Liver (tissue), 9 donors: Measurements from ENCODE around the gene CALM3. TPM values are rescaled to one million over a fixed set of nuclear protein-coding genes. Genes with fewer than 3 reads are reported as not detected.

Experiments used
- DNase-seq: peaks from one replicate; pipeline ENCODE4 v3.0.0-alpha.2; 2017; ENCODE audit warnings: low spot score
- H3K27ac ChIP-seq, 2 donors: one replicate each; pipeline ENCODE4 v1.7.0; 2013; ENCODE audit warnings: inconsistent platforms in 2 of 2, low read length in 2 of 2, control low read depth in 1 of 2, low read depth in 1 of 2, mild to moderate bottlenecking in 1 of 2
- H3K27me3 ChIP-seq, 4 donors: one replicate each; pipeline versions ENCODE4 v1.6.1 to v1.7.0; 2013; ENCODE audit warnings: low read length in 3 of 4, inconsistent platforms in 1 of 4, mild to moderate bottlenecking in 1 of 4, moderate library complexity in 1 of 4; ENCODE audit not compliant: control insufficient read depth in 4 of 4, insufficient read depth in 4 of 4
- H3K36me3 ChIP-seq, 4 donors: one replicate each; pipeline versions ENCODE4 v1.6.1 to v1.7.0; 2013; ENCODE audit warnings: low read length in 3 of 4, mild to moderate bottlenecking in 3 of 4, low read depth in 1 of 4, moderate library complexity in 1 of 4; ENCODE audit not compliant: control insufficient read depth in 4 of 4, insufficient read depth in 3 of 4
- H3K4me1 ChIP-seq, 4 donors: one replicate each; pipeline versions ENCODE4 v1.6.1 to v1.7.0; 2013; ENCODE audit warnings: low read length in 3 of 4, mild to moderate bottlenecking in 3 of 4, moderate library complexity in 1 of 4; ENCODE audit not compliant: control insufficient read depth in 4 of 4, insufficient read depth in 4 of 4
- H3K4me3 ChIP-seq, 3 donors: one replicate each; pipeline versions ENCODE4 v1.6.1 to v1.7.0; 2013; ENCODE audit warnings: low read length in 3 of 3, control low read depth in 1 of 3, low read depth in 1 of 3, mild to moderate bottlenecking in 1 of 3
- H3K9ac ChIP-seq, 2 donors: one replicate each; pipeline ENCODE4 v1.7.0; 2013; ENCODE audit warnings: low read length in 2 of 2, mild to moderate bottlenecking in 2 of 2, moderate library complexity in 2 of 2, control low read depth in 1 of 2, low read depth in 1 of 2
- H3K9me3 ChIP-seq, 4 donors: one replicate each; pipeline versions ENCODE4 v1.6.1 to v1.7.0; 2013; ENCODE audit warnings: low read length in 3 of 4; ENCODE audit not compliant: control insufficient read depth in 4 of 4
- CTCF ChIP-seq: fragments of 150-350 bp; IDR thresholded peaks from 2 replicates; pipeline ENCODE4 v1.5.1; 2017; ENCODE audit warnings: improper control_type of control experiment, low read depth, low read length; ENCODE audit not compliant: missing input control
- EGR1 ChIP-seq, 2 donors: IDR thresholded peaks; 2 replicates each; pipeline ENCODE4 v1.6.1; 2016 to 2018; ENCODE audit warnings: antibody characterized with exemption in 2 of 2, low read depth in 2 of 2
- FOXA1 ChIP-seq: IDR thresholded peaks from 2 replicates; pipeline ENCODE4 v1.6.1; 2016; ENCODE audit warnings: antibody characterized with exemption
- FOXA2 ChIP-seq: IDR thresholded peaks from 2 replicates; pipeline ENCODE4 v1.6.1; 2016; ENCODE audit warnings: antibody characterized with exemption
- GABPA ChIP-seq, 2 donors: IDR thresholded peaks in 1 of 2; conservative IDR thresholded peaks in 1 of 2; 2 replicates each; pipeline ENCODE4 v1.6.1; 2016; ENCODE audit warnings: antibody characterized with exemption in 2 of 2, mild to moderate bottlenecking in 1 of 2, moderate library complexity in 1 of 2
- HNF4A ChIP-seq, 2 donors: conservative IDR thresholded peaks; 2 replicates each; pipeline ENCODE4 v1.6.1; 2016; ENCODE audit warnings: antibody characterized with exemption in 2 of 2, mild to moderate bottlenecking in 2 of 2
- HNF4G ChIP-seq: IDR thresholded peaks from 2 replicates; pipeline ENCODE4 v1.6.1; 2016; ENCODE audit warnings: antibody characterized with exemption
- JUND ChIP-seq, 2 donors: IDR thresholded peaks; 2 replicates each; pipeline ENCODE4 v1.6.1; 2016; ENCODE audit warnings: antibody characterized with exemption in 2 of 2
- MAX ChIP-seq: IDR thresholded peaks from 2 replicates; pipeline ENCODE4 v1.6.1; 2016; ENCODE audit warnings: antibody characterized with exemption
- RAD21 ChIP-seq, 2 donors: IDR thresholded peaks; 2 replicates each; pipeline ENCODE4 v1.6.1; 2016; ENCODE audit warnings: antibody characterized with exemption in 2 of 2, mild to moderate bottlenecking in 2 of 2
- RXRA ChIP-seq, 2 donors: IDR thresholded peaks; 2 replicates each; pipeline ENCODE4 v1.6.1; 2017 to 2018; ENCODE audit warnings: antibody characterized with exemption in 2 of 2, mild to moderate bottlenecking in 1 of 2
- TAF1 ChIP-seq: conservative IDR thresholded peaks from 2 replicates; pipeline ENCODE4 v1.6.1; 2016; ENCODE audit warnings: antibody characterized with exemption, mild to moderate bottlenecking
- YY1 ChIP-seq: IDR thresholded peaks from 2 replicates; pipeline ENCODE4 v1.6.1; 2016; ENCODE audit warnings: antibody characterized with exemption, mild to moderate bottlenecking
- ZBTB33 ChIP-seq: IDR thresholded peaks from 2 replicates; pipeline ENCODE4 v1.6.1; 2016; ENCODE audit warnings: antibody characterized with exemption
- WGBS: extraction: QIAGEN DNeasy Blood & Tissue Kit; methylation state at CpG from one replicate; pipeline ENCODE4 v1.1.7; 2013; 5-methylcytosine and 5-hydroxymethylcytosine counted together
- polyA plus RNA-seq, 2 donors: library from polyadenylated mRNA; stranded (reverse) in 1 of 2; unstranded in 1 of 2; fragments of 200-250 nt in 1 of 2; fragments of >200 nt in 1 of 2; fragmentation: Nextera tagmentation in 1 of 2; extraction: Ambion mirVana in 1 of 2; gene quantifications; one replicate each; pipeline versions ENCODE4 v1.2.1 to v1.2.3, GENCODE V29; 2013 to 2015
- total RNA-seq, 2 donors: library from RNA; depleted of rRNA; stranded (reverse); fragments of >200 nt; gene quantifications; one replicate each; pipeline ENCODE4 v1.2.3, GENCODE V29; 2014
- donor health status: healthy.
- donor health status: healthy.
- donor health status: healthy.
- donor health status: healthy.
- donor health status: healthy.

CALM3 gene
- total and polyA plus RNA-seq, 4 donors = 51.4 to 112 (median 81.7) TPM

- H3K27ac ChIP-seq = peak overlapping the region; percentile 61 to 68
- peaks cover 12 to 47% (median 41%) of the 10 kb centered on the region in 4 donors for H3K4me1 ChIP-seq
Measured at GRCh38 chr19:46605356-46605821, 4.3 kb downstream of the CALM3 start.

GRCh38 chr19:46606019-46606418, 4.9 kb downstream of the CALM3 start:
- Histone ChIP-seq H3K27ac (no peak overlapping the region), H3K9me3 (no peaks in the 10 kb centered on the region), H3K9ac (no peak overlapping the region), H3K4me3 (no peak overlapping the region), H3K36me3 (peaks cover 13 to 32% (median 26%) of the 10 kb centered on the region in 4 donors), H3K27me3 (no peaks in the 10 kb centered on the region), H3K4me1 (peaks cover 12 to 47% (median 41%) of the 10 kb centered on the region in 4 donors)
- WGBS = 91% methylated on average over 11 of the region's 11 CpGs
- no peak for TF ChIP-seq TAF1
- no peak for TF ChIP-seq CTCF
- no peak for TF ChIP-seq EGR1 (IDR thresholded peaks at IDR 0.05; ENCODE audit: low read depth in 2 of 2)
- no peak for TF ChIP-seq YY1
- no peak for TF ChIP-seq HNF4A (conservative IDR thresholded peaks at IDR 0.05)
- DNase-seq = no peak

More at GRCh38 chr19:46605356-46605821, 4.3 kb downstream of the CALM3 start:
- no peak for DNase-seq
- Histone ChIP-seq H3K4me3 (peak overlapping the region in 2 of 3 donors; percentile 2 to 21), H3K9ac (peak overlapping the region in 1 of 2 donors; percentile 10), H3K27me3 (no peaks in the 10 kb centered on the region), H3K36me3 (peaks cover 13 to 32% (median 25%) of the 10 kb centered on the region in 4 donors), H3K9me3 (no peaks in the 10 kb centered on the region)
- WGBS = 76% methylated on average over 16 of the region's 16 CpGs
- TF ChIP-seq FOXA1 (no peak), MAX (no peak), RAD21 (IDR thresholded peaks at IDR 0.05) (no peak), YY1 (no peak), FOXA2 (no peak), HNF4A (conservative IDR thresholded peaks at IDR 0.05) (no peak), HNF4G (no peak), GABPA (IDR thresholded peaks at IDR 0.05 in 1 of 2, conservative IDR thresholded peaks at IDR 0.05 in 1 of 2) (no peak), JUND (IDR thresholded peaks at IDR 0.05) (no peak), RXRA (IDR thresholded peaks at IDR 0.05) (no peak), CTCF (no peak), TAF1 (no peak), ZBTB33 (no peak)
